GM18909 (cell line): ENCODE results near the gene EFHB.
"Not testable (repeated sequence)": the region's sequence is repeated elsewhere in the genome, so short reads cannot be mapped to it uniquely, and the experiment has no call there.

Experiments
- ATAC-seq: cut with Tn5 transposase; IDR thresholded peaks from one replicate; pipeline ENCODE4 v1.9.1; 2021; ENCODE audit warnings: mild to moderate bottlenecking; ENCODE audit not compliant: unreplicated experiment, poor library complexity

The EFHB gene

DNA sequence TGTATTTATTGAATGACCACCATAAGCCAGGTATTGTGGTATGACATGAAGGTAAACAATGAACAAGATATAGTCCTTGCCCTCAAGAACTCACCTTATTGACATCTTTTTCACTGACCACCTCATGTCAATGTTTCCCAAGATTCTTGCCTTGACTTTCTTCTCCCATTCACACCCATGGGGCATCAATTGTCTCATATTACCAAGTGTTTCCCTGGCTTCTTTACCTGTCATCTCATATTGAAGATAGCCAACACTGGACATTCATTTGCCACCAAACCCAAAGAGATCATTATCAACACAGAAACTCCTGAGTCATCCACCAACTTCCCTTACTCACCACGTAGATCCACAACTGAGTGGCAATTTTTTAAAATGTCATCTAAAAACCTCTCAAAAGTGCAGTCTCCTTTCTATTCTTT lies 2.2 kb downstream of the EFHB start:
- ATAC-seq, result peak; percentile 62

DNA sequence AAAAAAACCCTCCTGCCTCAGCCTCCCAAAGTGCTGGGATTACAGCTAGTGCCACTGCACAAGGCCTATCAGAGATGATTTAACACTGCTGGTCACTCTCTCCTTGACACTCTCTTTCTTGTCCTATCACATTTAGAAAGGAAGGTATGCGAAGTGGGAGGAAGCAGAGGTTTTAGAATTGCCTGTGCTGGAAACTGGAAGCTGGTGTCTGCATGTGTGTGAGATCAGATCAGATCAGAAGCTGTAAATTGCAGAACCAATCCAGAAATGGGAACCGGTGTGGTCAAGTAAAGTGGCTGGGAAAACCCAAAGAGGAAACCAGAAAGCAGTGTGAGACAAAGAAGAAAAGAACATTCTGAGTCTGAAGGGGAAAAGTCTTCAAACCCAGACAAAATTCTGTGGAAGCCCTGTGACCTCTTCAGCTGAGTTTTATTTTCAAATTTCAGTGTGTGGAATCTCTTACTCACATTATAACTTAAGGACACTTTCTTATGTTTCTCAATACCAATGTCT lies 2.8 kb downstream of the EFHB start:
- ATAC-seq, result peak; percentile 84

DNA sequence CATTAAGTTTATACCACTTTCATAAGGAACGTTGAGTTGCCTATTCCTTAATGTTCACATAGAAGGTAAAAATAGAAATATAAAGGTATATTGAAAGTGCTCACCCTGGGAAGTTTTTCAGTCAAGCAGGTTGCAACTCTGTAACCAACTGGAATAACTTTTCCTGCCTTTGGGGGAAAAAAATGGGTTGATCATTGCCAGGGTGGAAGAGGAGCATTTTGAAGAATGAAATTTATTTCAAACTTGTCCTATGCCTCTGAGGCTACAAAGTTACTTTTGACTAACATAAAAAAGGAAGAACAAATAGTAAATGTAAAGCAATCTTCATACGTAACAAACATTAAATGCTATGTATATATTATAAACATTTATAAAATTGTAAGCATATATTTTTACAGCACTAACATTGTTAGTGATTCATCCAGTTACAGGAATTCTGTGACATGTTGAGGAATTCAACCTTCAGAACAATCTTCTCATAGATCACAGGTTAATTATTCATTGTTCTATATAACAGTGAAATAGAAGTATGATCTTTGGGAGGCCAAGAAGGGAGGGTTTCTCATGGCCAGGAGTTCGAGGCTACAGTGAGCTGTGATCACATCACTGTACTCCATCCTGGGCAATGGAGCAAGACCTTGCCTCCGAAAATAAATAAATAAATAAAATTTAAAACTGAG lies 13.5 kb downstream of the EFHB start:
- ATAC-seq, result no peak

DNA sequence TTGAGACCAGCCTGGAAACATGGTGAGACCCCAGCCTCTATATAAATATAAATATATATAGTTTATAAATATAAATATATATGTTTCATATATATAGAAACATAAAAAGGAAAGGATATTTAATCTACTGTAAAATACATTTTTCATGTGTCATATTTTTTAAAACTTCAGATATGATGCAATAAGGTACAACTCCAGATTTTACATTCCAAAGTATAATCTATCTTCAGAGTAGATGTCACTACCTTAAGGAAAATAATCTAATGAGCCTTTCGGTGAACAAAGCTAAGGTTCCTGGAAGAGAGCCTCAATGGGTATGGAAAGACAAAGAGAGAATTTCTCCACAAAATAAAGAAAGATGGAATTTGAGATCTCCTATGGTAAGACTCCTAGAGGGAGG lies 16.9 kb downstream of the EFHB start:
- no peak for ATAC-seq

DNA sequence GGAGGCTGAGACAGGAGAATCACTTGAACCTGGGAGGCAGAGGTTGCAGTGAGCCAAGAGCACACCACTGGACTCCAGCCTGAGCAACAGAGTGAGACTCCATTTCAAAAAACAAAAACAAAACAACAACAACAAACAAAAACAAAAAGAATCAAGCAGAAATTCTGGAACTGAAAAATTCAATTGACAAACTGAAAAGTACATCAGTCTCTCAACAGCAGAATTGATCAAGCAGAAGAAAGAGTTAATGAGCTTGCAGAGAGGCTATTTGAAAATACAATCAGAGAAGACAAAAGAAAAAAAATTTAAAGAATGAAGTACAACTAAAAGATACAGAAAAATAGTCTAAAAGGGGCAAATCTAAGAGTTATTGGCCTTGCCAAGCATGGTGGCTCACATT lies 22.6 kb downstream of the EFHB start:
- ATAC-seq, result no peak

DNA sequence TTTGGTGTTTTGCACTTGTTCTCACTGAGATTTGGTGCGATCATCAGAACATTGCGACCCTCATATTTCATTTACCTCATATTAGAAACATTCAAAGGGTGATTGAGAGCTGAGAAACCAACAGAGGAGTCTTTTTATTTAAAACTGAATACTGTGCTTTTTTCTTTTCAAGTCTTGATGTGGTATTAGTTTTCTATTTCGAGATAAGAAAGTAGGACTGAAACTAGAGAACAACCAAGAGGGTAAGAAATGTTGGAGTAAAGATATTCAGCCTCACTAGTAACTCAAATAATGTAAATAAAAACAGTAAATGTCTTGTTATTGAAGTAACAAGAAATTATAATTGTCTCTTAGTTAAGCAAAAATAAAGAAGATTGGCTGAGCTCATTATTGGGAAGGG lies 26.5 kb downstream of the EFHB start:
- no peak for ATAC-seq

DNA sequence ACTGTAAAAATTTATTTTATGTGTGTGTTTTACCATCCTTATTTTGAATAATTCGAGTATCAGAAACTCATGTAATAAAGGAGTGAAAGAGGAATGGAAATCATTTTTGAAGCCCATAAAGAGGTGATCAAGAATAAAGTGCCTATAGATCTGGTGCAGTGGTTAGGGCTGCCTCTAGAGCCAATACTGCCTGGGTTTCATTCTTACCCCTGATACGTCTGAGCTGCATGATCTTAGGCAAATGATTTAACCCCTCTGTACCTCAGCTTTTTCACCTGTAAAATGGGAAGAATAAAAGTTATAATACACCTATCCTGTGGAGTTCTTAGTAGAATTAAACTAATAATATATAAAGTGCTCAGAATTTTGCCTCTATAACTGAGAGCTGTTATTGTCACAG lies 30.4 kb downstream of the EFHB start:
- no peak for ATAC-seq

DNA sequence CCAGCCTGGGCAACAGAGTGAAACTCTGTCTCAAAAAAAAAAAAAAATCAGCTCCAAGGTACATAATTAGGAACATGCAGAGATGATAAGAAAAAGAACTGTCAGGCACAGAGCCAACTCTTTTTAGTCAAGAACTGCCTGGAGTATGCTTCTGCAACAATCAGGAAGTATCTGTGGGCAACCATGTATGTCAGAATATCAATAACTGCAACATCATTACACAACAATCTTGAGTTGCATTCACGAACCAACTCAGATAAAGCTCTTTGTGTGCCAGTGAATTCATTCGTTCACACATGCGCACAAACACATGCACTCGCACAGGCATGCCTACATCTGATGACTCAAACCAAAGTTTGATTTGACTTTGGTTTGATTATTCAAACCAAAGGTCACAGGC lies 32.1 kb downstream of the EFHB start:
- ATAC-seq, result no peak

DNA sequence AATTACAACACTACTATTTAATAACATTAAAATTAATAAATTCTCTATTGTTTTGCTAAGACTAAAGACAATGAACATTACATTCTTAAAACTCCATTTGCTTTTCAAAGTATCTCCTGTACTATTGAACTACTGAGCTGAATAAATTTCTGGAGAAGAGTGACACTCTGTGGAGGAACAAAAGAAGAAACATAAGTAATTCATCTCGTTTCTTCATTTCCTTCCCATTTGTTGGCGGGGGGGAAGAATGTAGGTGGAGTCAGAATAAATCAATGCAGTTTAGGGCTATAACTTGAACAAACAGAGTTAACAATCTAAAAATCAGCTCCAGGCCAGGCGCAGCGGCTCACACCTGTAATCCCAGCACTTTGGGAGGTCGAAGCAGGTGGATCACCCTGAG lies 32.7 kb downstream of the EFHB start:
- ATAC-seq, result no peak

DNA sequence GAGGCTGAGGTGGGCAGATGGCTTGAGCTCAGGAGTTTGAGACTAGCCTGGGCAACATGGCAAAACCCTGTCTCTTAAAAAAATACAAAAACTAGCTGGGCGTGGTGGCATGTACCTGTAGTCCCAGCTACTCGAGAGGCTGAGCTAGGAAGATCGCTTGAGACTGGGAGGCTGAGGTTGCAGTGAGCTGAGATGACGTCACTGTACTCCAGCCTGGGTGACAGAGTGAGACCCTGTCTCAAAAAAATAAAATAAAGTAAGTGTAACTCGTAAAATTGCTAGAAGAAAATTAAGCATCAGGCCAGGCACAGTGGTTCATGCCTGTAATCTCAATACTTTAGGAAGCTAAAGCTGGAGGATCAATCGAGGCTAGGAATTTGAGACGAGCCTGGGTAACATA lies 34.2 kb downstream of the EFHB start:
- not testable (repeated sequence) for ATAC-seq

DNA sequence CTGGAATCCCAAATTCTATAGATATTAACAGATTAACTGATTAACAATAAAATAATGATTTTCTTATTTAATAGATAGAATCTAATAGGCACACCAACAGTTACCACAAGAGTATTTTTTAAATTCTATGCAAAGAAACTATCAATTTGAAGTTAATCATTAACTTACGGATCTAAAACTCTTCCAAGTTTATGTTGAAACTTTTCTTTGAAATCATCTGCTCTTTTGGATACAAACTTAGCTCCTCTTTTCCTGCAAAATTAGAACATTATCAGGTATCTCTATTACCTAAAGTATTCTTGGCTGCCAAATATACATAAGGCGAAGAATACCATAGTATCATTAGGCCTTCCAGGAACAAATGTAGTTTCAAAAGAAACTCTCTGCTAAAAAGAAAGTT lies 34.8 kb downstream of the EFHB start:
- no peak for ATAC-seq

DNA sequence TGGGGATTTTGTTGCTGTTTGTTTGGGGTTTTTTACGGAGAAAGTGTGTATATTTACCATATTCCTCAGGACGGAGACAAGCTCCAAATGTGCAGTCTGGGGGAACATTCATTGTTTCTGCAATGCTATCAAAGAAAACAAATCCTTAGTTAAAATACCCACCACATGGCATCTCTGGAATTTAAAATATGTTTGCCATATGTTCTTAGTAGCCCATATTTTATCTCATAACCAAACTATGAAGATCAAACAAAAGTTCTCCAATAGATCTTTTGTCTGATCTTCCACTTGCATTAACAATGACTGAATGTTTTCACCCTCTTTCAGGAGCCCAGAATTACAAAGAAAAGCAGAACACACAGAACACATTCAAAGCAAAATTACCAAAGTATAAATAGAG lies 35.3 kb downstream of the EFHB start:
- no peak for ATAC-seq

DNA sequence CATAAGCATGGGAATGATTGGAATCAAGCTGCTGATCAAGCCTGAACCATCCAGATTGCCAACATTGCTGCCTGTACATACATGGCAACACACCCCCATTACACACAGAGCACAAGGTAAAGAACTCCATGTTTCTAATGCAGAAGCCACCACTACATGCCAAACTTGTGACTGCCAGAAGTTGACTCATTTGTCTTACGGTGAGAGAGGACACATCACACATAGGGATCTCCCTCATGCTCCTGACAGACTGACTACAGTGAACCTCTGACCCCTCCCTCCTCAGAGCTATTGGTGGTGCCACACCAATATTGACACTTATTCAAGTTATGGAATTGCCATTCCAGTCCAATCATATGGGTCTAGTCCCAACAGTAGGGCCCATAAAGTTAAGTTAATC lies 42.3 kb downstream of the EFHB start:
- ATAC-seq, result no peak

DNA sequence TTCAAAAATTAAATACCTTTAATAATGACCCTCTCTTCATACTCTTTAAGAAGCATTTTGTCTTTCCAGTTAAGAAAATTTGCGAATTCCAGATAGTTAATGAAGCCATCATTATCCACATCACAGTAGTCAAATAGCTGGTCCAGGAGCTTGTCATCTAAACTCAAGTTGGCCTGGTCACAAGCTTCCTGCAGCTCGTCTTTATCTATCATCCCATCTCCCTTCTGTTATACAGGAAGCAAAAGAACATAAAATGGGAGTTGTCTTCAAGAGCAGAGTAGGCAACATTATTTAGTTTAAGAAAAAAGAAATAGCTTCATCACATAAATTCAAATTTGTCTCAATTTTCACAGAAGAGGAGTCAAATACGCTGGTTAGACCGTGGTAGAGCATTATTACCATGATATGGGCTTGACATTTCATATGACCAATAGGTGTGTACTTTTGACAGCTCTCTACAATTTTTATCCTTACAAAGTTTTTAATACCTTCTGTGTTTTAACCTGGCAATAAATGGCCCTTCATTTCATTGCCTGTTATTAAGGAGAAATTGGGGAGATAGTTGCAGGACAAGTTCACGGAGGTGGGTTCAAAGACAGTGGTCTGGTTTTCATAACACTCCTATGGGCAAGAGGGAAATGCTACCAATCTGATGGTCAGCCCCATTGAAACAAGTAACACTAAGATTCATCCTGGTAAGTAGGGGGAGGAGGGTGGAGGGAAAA lies 45.4 kb downstream of the EFHB start:
- no peak for ATAC-seq

DNA sequence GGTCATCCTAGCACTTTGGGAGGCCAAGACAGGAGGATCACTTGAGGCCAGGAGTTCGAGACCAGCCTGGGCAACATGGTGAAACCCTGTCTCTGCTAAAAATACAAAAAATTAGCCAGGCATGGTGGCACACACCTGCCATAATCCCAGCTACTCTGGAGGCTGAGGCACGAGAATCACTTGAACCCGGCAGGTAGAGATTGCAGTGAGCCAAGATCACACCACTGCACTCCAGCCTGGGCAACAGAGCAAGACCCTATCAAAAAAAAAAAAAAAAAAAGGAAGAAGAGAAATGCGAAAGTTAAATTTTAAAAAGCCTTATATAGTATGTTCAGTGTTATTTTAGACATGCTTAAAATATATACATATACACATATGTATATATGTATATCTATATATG lies 46.9 kb downstream of the EFHB start:
- ATAC-seq, result not testable (repeated sequence)

DNA sequence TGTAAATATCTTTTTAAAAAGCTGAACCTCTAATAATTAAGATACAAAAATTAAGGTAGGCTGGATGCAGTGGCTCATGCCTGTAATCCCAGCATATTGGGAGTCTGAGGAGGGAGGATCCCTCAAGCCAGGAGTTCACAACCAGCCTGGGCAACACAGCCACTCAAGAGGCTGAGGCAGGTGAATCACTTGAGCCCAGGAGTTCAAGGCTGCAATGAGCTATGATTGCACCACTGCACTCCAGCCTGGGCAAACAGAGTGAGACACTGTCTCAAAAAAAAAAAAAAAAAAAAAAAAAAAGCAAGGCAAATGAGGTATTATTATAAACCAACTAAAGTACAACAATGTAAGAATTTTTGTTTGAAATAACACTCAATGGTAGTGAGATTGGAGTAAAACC lies 47.6 kb downstream of the EFHB start:
- no peak for ATAC-seq

DNA sequence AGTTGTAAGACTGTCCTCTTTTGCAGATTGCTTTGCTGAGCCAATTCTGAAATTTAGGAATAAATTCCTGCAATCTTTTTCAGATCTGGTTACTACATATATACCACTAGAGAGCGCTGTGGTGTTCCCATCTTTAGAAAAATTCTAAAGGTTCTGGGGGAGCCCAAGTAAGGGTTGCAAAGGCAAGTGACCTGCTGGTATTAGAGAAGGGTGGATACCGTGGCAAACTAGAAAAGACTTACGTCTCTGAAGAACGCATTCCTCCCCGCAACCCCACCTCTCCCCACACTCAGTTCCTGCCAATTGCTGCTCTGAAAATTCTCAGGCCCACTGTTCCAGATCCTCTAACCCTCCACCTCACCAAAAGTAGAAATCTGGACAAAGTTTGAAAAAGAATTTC lies 48.5 kb downstream of the EFHB start:
- peak; percentile 64 for ATAC-seq

DNA sequence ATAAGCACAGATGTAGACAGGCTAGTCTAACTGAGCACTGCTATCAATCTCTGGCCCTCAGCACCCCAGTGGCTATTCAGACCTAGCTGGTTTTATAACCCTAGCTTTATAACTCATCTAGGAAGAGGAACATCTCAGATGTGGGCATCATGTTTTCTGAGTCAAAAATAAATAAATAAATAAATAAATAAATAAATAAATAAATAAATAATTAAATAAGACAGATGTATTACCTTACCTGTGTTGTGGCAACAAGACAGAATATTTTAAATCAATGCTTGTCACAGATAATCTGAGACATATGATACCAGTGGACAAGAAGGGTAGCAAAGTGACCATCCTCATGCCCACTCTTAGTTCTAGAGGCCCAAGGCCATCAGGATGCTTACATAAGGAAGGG lies 52.2 kb downstream of the EFHB start:
- no peak for ATAC-seq

DNA sequence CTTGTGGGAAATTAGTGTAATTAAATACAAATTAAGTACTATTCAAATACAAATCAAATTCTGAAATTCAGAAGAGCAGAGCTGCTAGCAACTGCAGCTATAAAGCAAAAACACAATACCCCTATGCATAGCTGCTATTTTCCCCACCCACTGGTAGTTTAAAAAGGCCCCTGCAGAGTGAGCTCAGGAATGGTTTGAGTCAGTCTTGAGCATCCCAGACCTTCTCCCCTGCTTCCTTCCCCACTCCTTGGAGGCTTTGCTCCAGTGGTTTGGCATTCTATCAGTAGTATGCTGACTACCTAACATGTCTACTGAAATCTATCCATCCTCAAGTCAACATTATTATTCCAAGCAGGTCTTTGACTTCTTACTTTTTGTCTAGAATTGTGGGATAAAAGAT lies 53.0 kb downstream of the EFHB start:
- ATAC-seq, result no peak

DNA sequence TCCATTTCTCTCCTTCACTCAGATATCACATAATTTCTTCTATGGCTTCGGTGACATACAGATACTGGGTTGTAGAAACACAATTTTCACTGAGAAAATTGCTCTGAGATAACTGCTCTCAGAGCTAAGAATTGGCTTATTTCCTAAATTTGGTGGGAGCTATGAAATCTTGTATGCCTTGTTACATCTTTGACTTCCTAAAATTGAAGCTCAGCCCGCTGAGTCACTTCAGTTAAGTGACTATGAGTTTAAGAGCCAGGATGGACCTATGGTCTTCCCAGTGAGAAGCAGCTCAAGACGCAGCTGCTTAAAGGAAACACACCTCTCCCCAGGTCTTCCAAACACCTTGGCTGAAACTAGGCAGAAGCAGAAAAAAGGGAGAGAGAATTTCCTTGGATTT lies 56.4 kb downstream of the EFHB start:
- ATAC-seq, result no peak

DNA sequence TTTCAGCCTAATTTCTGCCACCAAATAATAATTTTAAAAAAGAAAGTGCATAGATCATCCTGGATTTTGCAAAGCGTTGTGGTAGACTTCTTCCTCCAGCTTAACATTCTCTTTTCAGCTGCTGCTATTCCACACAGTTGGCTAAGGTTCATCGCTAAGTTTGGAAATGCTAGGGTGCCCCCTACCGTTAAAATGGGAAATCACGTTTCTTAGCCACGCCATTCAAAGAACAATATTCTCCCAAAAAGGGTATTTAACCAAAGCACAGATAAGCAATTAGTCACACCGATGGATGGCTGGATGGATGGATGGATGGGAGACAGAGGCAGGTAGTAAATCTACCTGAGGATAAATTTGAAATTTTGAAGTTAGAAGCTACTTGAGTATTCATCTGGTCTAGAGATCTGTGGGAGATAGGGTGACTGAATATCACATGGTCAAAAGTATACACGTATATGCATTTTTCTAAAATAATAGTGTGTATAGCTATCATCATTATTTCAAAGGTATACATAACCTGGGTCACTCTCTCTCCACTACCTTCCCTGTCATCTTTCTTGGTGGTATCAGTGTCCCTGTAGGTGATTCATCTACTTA lies 67.2 kb downstream of the EFHB start:
- peak; percentile 92 for ATAC-seq

DNA sequence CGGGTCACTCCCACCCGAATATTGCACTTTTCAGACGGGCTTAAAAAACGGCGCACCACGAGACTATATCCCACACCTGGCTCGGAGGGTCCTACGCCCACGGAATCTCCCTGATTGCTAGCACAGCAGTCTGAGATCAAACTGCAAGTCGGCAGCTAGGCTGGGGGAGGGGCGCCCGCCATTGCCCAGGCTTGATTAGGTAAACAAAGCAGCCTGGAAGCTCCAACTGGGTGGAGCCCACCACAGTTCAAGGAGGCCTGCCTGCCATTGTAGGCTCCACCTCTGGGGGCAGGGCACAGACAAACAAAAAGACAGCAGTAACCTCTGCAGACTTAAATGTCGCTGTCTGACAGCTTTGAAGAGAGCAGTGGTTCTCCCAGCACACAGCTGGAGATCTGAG lies 78.7 kb downstream of the EFHB start:
- ATAC-seq, result not testable (repeated sequence)
